NCI-H146 treated with DMSO at 0.1 percent for 48 hours (cell line): ENCODE measurements around the gene L3MBTL4.
"Not testable (repeated sequence)": the region's sequence is repeated elsewhere in the genome, so short reads cannot be mapped to it uniquely, and the experiment has no call there.

Source experiments
- DNase-seq: peaks from one replicate; lab custom pipeline; 2025; ENCODE audit not compliant: unreplicated experiment; lab: John Stamatoyannopoulos, UW

The L3MBTL4 gene

DNA sequence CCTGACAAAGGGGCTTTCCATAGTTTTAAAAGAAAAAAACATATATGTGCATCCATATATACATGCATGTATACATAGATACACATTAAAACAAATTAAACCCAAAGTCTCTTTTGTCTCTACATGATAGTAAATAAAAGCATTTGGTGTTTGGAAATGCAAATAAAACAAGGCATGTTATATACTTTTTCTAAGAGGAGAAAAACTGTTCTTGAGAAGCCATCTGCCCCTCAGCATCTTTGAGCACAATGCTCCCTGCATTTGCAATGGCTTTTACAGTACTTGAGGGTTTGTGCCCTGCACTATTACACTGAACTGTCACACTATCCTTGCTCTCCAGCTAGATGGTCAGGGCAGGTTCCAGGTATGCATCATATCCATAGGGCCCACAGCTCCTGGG lies 210.2 kb downstream of the L3MBTL4 start:
- no peak for DNase-seq

DNA sequence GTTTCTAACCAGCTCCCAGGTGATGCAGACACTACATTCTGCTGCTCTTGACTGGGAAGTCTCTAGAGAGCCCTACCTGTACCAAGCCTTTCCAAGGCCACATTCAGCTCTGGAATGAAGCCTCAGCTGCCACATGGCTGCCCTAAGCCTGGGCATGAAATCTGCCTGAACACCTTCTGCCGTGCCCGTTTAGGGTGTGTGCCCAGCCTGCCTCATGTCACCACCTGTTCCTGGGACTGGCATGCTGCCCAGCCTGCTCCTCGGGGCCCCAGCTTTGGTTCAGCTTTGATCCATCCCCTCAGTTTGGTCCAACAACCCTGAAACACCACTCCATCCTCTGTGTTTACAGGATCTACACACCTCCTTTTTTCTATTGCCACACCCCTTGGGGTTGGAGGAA lies 210.9 kb downstream of the L3MBTL4 start:
- DNase-seq: no peak

DNA sequence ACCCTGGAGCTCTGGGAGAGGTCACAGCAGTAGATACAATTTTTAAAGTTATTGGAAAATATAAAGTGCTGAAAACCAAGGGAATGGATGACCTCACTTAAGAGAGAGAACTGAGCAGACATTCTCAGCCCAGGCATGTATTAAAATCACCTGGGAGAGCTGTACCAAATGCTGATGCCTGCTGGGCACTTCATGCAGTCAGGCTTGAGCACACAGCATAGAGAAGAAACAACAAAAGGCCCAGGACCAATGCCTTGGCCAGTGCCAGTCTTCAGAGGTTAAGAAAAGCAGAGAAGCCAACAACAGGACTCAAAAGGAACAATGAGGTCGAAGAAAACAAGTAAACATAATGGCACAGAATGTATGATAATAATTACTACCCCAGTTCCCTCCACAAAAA lies 211.8 kb downstream of the L3MBTL4 start:
- no peak for DNase-seq

DNA sequence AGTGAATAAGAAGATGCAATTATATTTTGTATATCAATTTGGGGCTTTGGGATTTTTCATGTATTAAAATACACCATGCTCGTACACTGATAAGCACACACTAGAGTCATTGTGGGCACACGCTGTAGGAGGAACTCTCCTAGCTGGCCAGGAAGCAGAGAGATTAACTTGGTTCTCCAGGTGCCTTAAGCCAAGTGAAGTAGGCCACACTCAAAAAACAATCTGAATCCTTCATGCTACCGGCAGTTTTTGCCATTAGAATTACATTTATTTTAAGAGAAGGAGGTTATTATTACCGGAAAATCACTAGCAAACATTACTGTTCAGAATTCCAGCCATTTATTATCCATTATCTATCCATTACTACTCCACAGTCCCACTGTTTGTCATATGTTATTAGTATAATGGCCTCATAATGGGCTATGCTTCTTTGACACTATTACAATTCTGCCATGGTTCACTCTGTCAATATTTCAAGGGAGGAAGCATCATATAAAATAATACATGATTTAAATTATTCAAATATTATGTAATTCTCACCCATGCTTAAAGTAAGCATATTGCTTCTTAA lies 214.4 kb downstream of the L3MBTL4 start:
- no peak for DNase-seq

DNA sequence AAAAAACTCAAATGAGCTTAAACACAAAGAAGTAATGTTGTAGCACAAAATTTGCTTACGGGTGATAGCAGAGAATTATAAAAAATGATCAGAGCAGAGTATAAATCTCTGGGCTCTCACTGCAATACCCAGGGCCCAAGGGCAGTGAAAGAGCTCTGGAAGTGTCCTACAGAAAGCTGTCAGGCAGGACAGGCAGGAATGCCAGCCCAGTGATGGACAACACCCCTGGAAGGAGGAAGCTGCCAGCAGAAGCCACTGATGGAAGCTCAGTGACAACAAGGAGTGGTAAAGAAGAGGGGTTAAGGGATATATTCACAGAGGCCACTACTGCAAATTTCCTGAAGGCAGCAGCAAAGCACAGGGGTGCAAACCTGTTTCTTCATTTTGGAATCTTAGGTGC lies 214.9 kb downstream of the L3MBTL4 start:
- no peak for DNase-seq

DNA sequence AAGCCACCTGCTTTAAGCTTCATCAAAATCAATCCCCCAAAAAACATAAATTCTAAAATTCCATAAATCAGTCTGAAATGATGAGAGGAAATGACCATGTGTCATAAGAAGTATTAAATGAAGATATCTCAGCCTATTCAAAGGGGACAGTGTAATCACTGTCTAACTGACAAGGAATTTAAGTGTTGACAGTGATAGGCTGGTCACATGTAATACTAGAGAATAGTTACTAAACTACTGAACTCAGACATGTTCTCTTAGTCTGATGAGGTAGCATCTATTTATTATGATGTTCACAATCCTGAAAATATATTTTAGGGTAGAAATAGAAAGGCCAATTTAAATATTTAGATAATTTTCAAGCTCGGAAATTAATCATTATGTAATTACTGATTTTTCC lies 216.1 kb downstream of the L3MBTL4 start:
- DNase-seq: no peak

DNA sequence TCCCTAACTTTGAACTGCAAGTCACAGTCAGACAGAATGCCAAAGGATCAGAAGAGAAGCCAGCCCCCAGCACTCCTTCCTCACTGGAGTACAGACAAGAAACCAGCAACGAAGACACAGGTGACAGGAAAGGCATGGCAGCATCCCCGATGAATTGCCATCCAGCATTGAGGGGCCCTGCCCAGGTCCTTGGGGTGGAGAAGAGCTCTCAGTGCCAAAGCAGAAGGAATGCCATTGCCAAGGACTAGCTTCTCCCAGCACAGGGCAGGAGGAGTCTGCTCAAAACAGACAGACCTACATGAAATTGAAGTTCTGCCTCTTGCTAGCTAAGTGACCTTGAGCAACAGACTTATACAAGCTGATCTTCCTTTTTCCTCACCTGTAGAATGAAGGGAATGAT lies 220.1 kb downstream of the L3MBTL4 start:
- DNase-seq: no peak

DNA sequence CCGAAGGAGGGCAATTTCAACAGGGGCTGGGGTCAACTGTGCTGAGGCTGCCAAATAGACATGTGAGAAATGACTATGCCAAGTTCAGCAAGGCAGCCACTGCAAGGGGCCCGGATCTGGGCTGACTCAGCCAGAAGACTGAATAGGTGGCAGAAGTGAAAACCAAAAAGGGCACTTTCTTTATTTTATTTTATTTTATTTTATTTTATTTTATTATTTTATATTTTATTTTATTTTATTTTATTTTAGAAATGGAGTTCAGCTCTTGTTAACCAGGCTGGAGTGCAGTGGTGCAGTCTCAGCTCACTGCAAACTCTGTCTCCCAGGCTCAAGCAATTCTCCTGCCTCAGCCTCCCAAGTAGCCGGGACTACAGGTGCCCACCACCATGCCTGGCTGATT lies 228.9 kb downstream of the L3MBTL4 start:
- not testable (repeated sequence) for DNase-seq

DNA sequence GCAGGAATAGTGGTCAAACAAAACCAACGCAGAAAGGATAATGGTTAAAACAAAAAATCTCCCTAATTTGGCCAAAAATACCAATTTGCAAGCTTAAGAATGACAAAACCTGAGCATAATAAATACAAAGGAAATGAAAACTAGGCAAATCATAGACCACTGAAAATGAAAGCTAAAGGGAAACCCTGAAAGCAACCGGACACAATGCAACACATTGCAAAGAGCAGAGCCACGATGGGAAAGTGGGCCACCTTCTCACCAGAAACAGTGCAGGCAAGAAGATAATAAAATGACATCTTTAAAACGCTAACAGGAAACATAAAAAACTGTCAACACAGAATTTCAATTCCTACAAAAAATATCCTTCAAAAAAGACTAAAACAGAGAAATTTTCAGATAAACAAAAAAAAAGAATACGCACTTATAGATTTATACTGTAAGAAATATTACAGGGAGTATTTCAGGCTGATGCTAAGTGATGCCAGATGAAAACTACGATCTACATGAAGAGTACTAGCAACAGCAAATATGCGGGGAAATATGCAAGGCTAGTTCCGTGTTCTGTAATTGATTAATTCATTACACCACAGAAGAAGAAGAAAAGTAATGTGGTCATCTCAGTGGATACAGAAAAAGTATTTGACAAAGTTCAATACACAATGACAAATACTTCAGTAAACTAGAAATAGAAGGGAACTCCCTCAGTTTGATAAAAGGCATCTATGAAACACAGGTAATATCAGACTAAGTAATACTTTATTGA lies 239.5 kb downstream of the L3MBTL4 start:
- DNase-seq: no peak

DNA sequence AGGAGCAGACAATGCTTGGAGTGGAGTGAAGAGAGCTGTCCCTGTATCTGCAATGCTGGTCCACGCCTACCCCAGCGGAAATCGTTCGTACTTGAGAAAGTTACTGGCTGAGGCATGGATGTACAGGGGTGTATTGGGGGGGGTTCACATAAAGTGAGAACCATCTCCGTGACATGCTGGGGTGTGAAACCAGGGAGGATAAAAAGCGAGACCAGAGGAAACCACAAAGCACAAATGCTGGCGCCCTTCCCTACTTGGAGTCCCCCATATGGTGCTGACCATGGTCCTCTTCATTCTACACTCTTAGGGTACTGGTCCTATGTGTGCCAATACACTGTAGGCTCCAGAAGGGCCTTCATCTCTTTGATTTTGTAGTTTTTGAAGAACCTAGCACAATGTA lies 244.1 kb downstream of the L3MBTL4 start:
- DNase-seq: no peak

DNA sequence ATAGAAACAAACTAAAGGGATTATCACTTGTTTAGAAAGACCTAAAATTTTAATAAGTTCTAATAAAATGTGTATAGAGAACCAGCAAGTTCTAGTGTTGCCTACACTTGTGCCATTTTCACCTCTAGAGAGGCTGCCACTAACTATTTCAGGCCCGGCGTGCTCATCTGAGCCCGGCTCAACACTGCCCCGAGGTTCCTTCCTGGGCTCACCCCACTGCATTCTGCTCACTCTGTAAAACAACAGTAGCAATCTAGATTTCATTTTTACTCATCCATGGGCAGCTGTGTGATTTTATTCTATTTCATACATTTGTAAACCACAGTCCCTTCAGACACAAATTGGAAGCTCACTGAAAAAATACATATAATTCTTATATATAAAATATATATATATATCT lies 253.2 kb downstream of the L3MBTL4 start:
- no peak for DNase-seq

DNA sequence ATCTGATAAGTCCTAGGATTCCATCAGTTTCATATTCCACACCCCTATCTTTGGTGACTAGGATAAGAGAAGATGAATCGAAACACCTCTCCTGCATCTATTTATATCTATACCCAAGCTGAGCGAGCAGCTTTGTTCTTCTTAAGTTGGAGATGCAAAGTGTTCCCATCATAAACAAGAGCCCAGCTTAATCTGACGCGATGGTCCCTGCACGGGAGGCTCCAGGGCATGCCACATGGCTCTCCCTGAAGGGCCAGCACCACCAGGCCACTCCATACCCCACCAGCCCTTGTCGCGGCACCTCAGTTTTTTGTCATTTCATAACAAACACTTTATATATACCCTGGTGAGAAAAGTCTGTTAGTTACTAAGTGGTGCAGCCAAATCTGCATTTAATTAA lies 255.3 kb downstream of the L3MBTL4 start:
- no peak for DNase-seq

DNA sequence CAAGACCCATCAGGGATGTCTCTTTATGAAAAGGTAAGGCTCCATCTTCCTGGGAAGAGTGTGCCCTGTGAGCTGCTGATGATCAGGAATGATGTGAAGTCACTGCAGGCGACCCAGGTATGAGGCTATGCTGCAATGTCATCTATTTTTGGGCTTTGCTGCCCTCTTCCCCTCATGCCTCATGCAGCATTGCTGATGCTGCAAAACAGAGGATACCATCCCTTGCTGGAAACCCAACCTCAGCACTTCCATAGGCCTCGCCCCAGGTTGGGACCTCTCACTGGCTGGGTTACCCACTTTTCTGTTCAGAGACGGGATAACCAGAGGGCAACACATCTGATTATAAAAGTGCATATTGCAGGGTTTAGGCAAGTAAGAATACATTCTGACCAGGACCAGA lies 255.8 kb downstream of the L3MBTL4 start:
- DNase-seq: no peak

DNA sequence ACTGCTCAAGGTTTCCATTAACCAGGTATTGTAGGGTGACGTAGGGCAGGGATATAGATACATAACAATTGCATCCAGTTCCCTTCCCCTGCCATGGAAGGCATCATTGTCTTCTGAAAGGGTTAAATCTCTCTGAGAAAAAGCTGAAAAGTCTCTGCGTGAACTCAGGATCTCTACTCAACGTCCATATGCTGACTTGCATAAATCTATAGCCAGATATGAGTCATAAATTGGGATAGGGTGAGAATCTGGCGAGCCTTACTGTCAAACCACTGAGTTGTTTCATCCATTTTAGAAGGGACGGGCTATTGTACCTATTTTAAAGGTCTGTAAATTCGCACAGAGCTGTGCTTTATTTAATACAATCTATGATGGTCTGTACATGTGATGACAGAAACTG lies 258.3 kb downstream of the L3MBTL4 start:
- no peak for DNase-seq

DNA sequence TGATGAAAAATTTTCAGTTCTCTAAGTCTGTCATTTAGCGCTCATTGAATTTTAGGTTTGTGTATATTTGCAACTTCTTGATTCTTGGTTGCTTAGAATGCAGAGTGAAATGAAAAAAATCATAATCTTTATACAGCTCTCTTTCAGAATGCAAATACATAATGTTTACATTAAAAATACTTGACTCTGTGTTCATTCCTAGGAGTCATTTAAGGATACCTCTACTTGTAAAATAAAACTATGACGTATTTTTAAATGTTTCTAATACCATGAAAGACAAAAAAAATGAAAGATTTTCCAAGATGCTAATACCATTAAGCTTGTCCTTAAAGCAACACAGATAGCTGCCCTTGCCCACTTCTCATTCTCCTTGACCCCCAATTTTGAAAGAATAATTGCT lies 259.0 kb downstream of the L3MBTL4 start:
- no peak for DNase-seq

DNA sequence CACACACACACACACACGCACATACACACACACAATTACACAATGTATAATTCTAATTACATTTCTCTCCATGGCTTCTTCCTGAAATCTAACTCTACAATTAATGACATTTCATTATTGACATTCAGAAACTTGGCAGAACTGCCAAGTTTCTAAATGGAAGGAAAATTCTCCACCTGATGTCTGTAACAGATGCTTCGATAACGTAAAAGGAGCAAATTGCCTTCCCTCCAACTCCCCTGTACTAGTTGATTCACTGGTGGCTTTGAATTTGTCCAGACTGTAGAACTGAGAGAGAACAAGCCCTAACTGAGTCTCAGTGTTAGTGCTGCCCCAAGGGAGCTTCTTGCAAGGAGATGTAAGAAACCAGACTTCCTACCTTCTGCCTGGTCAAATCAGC lies 264.3 kb downstream of the L3MBTL4 start:
- no peak for DNase-seq

DNA sequence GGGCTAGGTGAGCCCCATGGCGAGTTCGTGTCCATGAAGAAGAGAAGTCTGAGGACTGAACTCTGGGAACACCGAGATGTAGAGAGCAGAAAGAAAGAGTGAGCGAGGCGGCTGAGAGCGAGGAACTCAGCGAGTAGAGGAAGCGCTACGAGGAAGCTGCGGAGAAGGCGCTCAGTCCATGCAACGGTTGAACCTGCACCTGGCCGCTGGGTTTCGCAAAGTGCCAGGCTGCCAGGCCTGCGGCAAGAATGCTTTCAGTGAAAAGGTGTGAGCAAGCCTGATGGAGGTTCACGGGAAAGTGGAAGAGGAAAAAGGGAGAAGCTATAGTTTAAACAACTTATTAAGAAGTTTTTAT lies 268.4 kb downstream of the L3MBTL4 start:
- DNase-seq: no peak

DNA sequence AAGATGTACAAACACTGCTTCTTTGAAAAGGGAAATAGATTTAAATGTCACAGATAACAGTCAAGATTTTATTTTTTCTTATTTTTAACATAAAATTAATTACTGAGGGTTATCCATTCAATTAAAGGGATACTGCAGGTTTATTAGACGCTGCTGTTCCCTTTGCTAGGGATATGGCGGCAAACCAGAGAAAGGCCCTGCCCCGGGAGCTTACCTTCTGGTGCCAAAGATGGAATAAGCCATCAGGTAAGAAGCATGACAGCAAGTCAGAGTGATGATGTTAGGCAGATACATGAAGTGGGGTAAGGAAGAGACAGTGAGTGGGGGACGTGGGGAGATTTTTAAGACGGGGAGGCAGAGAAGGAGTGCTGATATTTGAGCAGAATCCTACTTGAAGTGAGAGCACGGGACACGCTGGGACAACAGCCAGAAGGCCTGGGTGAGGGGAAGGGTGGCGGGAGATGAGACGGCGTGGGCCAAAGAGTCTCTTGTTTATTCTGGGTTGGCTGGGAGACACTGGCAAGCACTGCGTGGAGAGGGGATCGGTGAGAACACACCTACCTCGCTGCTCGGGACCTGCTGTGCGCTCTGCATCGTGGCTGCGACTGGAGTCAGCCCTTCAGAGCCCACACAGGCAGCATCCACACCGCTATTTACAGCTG lies 268.9 kb downstream of the L3MBTL4 start:
- DNase-seq: no peak

DNA sequence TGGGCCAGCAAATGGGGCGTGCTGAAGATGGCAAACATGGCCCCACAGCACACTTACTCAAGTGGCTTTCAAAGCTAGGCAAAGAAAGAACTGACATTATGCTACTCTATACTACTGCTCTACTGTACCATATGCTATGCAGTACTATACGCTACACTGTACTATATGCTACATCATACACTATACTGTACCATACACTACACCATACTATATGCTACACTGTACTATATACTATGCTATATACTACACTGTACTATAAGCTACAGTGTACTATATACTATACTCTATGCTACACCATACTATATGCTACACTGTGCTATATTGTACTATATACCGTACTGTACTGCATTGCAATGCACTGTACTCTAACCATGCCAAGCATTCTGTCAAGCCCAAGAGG lies 275.7 kb downstream of the L3MBTL4 start:
- DNase-seq: no peak

DNA sequence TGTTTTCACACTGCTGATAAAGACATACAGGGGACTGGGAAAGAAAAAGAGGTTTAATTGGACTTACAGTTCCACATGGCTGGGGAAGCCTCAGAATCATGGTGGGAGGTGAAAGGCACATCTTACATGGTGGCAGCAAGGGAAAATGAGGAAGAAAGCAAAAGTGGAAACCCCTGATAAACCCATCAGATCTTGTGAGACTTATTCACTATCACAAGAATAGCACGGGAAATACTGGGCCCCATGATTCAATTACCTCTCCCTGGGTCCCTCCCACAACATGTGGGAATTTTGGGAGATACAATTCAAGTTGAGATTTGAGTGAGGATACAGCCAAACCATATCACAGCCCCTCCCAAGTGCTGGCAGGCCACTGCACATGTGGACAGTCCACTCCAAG lies 278.8 kb downstream of the L3MBTL4 start:
- DNase-seq: not testable (repeated sequence)

DNA sequence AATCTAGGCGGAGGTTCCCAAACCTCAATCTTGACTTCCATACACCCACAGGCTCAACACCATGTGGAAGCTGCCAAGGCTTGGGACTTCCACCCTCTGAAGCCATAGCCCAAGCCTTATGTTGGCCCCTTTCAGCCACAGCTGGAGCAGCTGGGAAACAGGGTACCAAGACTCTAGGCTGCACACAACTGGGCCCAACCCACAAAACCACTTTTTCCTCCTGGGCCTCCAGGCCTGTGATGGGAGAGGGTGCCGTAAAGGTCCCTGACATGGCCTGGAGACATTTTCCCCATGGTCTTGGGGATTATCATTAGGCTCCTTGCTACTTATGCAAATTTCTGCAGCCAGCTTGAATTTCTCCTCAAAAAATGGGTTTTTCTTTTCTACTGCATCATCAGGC lies 279.7 kb downstream of the L3MBTL4 start:
- not testable (repeated sequence) for DNase-seq

DNA sequence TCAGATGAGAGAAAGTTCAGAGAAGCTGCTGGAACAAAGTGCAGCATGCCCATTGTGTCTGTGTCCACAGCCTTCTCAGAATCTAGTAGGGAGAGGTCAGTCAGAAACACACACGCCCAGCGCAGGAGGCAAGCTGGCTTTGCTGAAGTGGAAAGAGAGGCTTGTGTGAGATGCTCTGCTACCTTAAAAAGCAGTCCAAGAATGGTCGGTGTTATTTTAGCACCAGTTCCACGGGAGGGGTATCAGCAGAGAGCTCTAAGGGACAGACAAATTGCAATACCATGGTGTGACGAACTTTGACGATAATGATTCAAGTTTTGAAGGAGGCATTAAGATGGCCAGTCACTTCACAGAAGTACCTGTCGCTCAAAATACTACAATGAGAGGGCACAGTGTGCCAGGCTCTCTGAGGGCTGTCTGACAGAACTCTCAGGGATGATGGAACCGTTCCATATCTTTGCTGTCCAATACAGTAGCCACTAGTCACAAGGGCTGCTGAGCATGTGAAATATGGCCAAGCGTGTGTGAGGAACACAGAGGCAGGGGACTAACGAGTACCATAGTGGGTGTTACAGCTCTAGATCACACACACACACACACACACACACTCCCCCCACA lies 281.9 kb downstream of the L3MBTL4 start:
- no peak for DNase-seq
